ENCODE results near the gene NTHL1. TPM values are rescaled to one million over a fixed set of nuclear protein-coding genes. Genes with fewer than 3 reads are reported as not detected.

The NTHL1 gene
- total RNA-seq: 17.2 TPM

DNA sequence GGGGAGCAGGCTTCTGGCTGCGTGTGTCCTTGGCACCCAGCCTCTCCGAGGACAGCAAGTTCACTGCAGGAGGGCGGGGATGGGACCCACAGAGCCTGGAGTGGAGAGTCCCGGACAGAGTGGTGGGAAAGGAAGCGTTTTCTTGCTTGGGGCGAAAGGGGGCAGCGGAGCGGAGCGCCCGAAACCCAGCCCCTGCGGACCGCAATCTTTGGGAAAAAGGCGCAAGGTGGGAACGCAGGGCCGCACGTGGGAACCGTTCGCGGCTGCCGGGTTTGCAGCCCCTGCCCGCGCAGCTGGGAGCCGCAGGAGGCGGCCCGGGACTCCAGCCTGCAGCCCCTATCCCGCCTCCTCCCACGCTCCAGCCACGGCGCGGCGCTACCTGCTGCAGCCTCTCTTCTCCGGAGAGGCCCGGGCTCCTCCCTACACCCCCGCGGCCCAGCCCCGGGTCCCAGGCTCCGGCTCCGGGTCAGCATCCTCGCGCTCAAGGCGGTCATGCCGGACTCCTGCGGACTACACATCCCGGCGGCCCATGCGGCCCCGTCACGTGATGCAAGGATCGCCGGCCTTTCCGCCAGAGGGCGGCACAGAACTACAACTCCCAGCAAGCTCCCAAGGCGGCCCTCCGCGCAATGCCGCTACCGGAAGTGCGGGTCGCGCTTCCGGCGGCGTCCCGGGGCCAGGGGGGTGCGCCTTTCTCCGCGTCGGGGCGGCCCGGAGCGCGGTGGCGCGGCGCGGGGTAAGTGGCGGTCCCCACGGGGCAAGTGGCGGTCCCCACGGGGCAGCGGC lies at the start of gene NTHL1, which contains the start of gene TSC2:
TSS of gene NTHL1 (minus strand) at position 505 of the 786 bp plus-strand sequence. CDS start at position 494, 11 bp downstream.
TSS of gene TSC2 (plus strand) at position 656 of the 786 bp plus-strand sequence. CDS start 631 bp downstream, outside the sequence.

DNA sequence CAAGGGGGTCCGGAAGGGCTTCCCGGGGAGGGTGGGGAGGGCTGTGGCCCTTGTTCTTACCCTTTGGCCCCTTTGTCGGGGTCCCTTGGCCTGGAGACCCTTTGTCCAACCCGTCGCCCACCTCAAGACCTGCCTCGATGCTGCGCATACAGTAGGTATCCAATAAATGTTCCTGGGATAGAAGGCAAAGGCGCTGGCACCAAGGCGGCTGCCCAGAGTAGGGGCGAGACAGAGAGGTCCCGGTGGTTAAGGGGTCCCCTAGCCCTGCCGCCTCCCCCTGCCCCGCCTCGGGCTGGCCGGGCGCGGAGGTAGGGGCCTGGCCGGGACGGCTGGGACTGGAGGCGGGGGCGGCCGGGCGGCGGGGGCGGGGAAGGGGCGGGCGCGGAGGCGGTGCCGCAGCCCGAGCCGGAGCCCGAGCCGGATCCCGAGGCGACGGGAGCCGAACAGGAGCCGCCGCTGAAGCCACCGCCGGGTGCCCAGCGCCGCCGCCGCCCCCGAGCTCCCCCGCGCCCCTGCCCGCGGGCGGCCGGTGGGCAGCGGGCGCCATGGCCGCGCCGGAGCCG lies 21.1 kb downstream of the NTHL1 start, which contains the start of gene NHERF2:
TSS of gene NHERF2 (plus strand) at position 442 of the 563 bp plus-strand sequence. CDS start at position 546, 104 bp downstream.

DNA sequence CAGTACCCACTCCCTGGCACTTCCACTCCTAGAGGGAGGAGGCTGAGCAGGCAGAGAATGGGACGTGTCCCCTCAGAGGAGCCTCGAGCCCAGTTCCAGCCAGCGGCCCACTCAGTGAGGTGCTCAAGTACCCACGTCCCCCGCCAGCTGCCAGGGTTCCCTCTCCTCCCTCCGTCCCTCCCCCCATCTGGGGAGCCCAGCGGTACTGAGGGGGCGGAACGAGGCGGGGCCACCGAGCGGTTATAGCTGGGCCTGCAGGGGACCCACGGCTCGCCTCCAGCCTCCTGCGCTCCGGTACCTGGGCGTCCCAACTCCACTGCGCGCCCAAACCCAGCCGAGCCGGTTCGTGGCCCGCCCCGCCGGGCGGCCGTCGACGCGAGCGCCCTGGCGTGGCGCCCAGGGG lies 28.1 kb downstream of the NTHL1 start, which contains the start of gene NPW:
TSS of gene NPW (plus strand) at position 268 of the 403 bp plus-strand sequence.

DNA sequence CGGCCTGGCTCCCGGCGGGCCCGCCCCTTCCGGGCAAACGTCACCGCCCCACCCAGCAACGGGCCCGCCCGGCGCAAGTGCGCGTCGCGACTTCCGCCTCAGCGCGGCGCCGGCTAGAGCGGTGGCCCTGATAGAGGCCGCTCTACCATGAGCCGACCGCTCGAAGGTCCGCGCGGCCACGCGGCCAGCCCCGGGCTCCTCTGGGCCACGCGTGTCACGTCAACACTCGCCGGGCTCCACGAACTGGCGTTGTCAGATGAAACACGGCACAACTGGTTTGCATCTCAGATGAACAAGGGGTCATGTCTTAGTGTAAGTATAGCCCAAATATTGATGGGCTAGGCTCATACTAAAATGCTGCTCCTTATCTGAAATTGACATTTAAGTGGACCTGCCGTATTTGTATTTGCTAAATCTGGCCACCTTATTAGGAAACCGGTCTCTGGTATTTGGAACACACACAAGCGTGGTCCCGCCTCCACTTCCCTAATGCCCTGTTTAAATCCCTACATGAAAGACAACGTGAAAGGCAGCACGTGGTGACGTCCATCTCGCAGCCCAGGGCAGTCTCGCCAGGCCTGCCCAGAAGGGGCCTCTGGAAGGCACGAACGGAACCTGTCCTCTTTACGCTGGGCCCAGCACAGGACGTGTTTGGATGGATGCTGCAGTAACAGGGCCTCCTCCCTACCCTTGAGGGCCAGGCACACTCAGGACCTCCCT lies 37.7 kb downstream of the NTHL1 start, which contains the start of gene ZNF598:
TSS of gene ZNF598 (minus strand) at position 31 of the 720 bp plus-strand sequence.

Other genes with a start within 250 kb of the NTHL1 start
- gene HAGH, start 221.0 kb downstream of the NTHL1 start, total RNA-seq: 55.9 TPM
- 35.6 TPM for gene FAHD1, start 220.6 kb downstream of the NTHL1 start, total RNA-seq
- 0.60 TPM for gene MEIOB, start 175.7 kb downstream of the NTHL1 start, total RNA-seq
- gene HS3ST6, start 129.4 kb downstream of the NTHL1 start, total RNA-seq: 0.38 TPM
- 5.7 TPM for gene MSRB1, start 104.6 kb downstream of the NTHL1 start, total RNA-seq
- gene RPL3L, start 93.1 kb downstream of the NTHL1 start, total RNA-seq: 6.3 TPM
- gene NDUFB10, start 88.3 kb downstream of the NTHL1 start, total RNA-seq: 71.7 TPM
- gene RPS2, start 83.0 kb downstream of the NTHL1 start, total RNA-seq: 801 TPM
- gene RNF151, start 81.0 kb downstream of the NTHL1 start, total RNA-seq: not detected
- 32.0 TPM for gene TBL3, start 75.8 kb downstream of the NTHL1 start, total RNA-seq
- gene NOXO1, start 66.4 kb downstream of the NTHL1 start, total RNA-seq: 0.55 TPM
- gene GFER, start 63.6 kb downstream of the NTHL1 start, total RNA-seq: 14.7 TPM
- gene SYNGR3, start 57.9 kb downstream of the NTHL1 start, total RNA-seq: 6.5 TPM
- gene ZNF598, start 38.0 kb downstream of the NTHL1 start, total RNA-seq: 20.3 TPM
- 2.0 TPM for gene NPW, start 28.0 kb downstream of the NTHL1 start, total RNA-seq
- gene NHERF2, start 20.9 kb downstream of the NTHL1 start, total RNA-seq: 36.8 TPM
- gene TSC2, start 151 bp upstream of the NTHL1 start, total RNA-seq: 103 TPM
- 195 TPM for gene PKD1, start 88.1 kb upstream of the NTHL1 start, total RNA-seq
- gene RAB26, start 100.8 kb upstream of the NTHL1 start, total RNA-seq: 6.1 TPM
- 38.7 TPM for gene TRAF7, start 107.9 kb upstream of the NTHL1 start, total RNA-seq
- 7.3 TPM for gene CASKIN1, start 148.8 kb upstream of the NTHL1 start, total RNA-seq
- gene MLST8, start 157.6 kb upstream of the NTHL1 start, total RNA-seq: 34.4 TPM
- 12.3 TPM for gene BRICD5, start 163.0 kb upstream of the NTHL1 start, total RNA-seq
- gene PGP, start 167.0 kb upstream of the NTHL1 start, total RNA-seq: 15.1 TPM
- 37.4 TPM for gene E4F1, start 175.8 kb upstream of the NTHL1 start, total RNA-seq
- 1.2 TPM for gene DNASE1L2, start 188.6 kb upstream of the NTHL1 start, total RNA-seq
- gene ECI1, start 203.8 kb upstream of the NTHL1 start, total RNA-seq: 40.5 TPM
- gene RNPS1, start 220.3 kb upstream of the NTHL1 start, total RNA-seq: 117 TPM